ENCODE data around the gene MC1R.

DNA sequence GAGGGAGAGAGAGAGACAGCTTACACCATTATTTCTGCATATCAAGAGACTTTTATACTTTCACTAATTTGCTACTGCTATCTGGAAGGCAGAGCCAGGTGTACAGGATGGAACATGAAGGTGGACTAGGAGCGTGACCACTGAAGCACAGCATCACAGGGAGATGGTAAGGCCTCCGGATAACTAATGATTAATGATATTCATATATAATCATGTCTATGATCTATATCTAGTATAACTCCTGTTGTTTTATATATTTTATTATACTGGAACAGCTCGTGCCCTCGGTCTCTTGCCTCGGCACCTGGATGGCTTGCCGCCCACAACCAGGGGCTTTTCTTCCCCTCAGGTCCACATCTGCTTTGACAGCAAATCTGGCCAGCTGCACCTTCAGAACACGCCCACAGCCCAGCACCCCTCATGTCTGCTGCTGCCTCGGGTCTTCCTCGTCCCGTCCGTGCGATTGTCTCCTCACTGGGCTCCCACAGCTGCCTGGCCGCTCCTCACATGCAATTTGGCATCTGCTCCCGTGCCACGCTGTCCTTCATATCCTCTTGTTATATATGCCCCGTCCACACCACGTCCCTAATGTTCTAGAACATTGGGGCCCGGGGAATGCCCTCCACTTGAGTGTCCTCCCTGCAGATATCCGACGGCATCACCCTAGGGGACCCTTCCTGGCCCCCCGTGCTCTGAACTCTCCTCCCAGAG, 19.7 kb downstream of the MC1R start:
- TF ChIP-seq, protein P1, sequence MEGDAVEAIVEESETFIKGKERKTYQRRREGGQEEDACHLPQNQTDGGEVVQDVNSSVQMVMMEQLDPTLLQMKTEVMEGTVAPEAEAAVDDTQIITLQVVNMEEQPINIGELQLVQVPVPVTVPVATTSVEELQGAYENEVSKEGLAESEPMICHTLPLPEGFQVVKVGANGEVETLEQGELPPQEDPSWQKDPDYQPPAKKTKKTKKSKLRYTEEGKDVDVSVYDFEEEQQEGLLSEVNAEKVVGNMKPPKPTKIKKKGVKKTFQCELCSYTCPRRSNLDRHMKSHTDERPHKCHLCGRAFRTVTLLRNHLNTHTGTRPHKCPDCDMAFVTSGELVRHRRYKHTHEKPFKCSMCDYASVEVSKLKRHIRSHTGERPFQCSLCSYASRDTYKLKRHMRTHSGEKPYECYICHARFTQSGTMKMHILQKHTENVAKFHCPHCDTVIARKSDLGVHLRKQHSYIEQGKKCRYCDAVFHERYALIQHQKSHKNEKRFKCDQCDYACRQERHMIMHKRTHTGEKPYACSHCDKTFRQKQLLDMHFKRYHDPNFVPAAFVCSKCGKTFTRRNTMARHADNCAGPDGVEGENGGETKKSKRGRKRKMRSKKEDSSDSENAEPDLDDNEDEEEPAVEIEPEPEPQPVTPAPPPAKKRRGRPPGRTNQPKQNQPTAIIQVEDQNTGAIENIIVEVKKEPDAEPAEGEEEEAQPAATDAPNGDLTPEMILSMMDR (IDR thresholded peaks at IDR 0.05): no peak
- no peak for TF ChIP-seq ZFX (IDR thresholded peaks at IDR 0.05; ENCODE audit: borderline replicate concordance)
